A549 (cell line): Measurements from ENCODE around the gene GATA6.

Experiments used
- CTCF ChIP-seq: fragments of >200 bp; sonication (Bioruptor Twin); formaldehyde crosslinking; IDR thresholded peaks from 3 replicates; pipeline ENCODE4 v1.5.1; 2016
- EP300 ChIP-seq, 2 experiments: fragments of >200 bp; sonication (Bioruptor Twin); formaldehyde crosslinking; IDR thresholded peaks; 2 replicates in 1 of 2; 3 replicates in 1 of 2; pipeline ENCODE4 v1.6.1; 2016 to 2017
- JUNB ChIP-seq: fragments of >200 bp; sonication (Bioruptor Twin); formaldehyde crosslinking; IDR thresholded peaks from 2 replicates; pipeline ENCODE4 v1.6.1; 2016
- MYC ChIP-seq: IDR thresholded peaks from 2 replicates; pipeline ENCODE4 v1.6.1; 2012; ENCODE audit warnings: mild to moderate bottlenecking, inconsistent platforms, low read length, improper control_type of control experiment, borderline replicate concordance
- PBX3 ChIP-seq: IDR thresholded peaks from 2 replicates; pipeline ENCODE4 v1.6.1; 2012
- POLR2A ChIP-seq: IDR thresholded peaks from 2 replicates; pipeline ENCODE4 v1.6.1; 2012; ENCODE audit warnings: mild to moderate bottlenecking, low read length
- POLR2AphosphoS2 ChIP-seq: conservative IDR thresholded peaks from 2 replicates; pipeline ENCODE4 v1.6.1; 2012; ENCODE audit warnings: low read length, improper control_type of control experiment, inconsistent platforms
- RCOR1 ChIP-seq: fragments of 150-350 bp; IDR thresholded peaks from 2 replicates; pipeline ENCODE4 v1.6.1; 2014; ENCODE audit warnings: antibody characterized with exemption, low read length, low read depth
- REST ChIP-seq: fragments of 200-600 bp; sonication (generic); IDR thresholded peaks from 2 replicates; pipeline ENCODE4 v1.6.1; 2016; ENCODE audit warnings: antibody characterized with exemption, mild to moderate bottlenecking, moderate library complexity
- SREBF2 ChIP-seq: fragments of 450-650 bp; IDR thresholded peaks from 2 replicates; pipeline ENCODE4 v1.6.1; 2014; ENCODE audit warnings: mild to moderate bottlenecking, moderate library complexity
- TF ChIP-seq, protein P1 (sequence below): IDR thresholded peaks from 2 replicates; pipeline ENCODE4 v1.6.1; 2012

GRCh38 chr18:22171258-22172119 is 2.1 kb downstream of the GATA6 start:
- TF ChIP-seq POLR2A (no peak), SREBF2 (no peak), RCOR1 (no peak), MYC (no peak), PBX3 (no peak), JUNB (no peak), CTCF (no peak), REST (no peak), EP300 (IDR thresholded peaks at IDR 0.05) (no peak), POLR2AphosphoS2 (no peak)
- TF ChIP-seq, protein P1, sequence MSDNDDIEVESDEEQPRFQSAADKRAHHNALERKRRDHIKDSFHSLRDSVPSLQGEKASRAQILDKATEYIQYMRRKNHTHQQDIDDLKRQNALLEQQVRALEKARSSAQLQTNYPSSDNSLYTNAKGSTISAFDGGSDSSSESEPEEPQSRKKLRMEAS = no peak
